Neural progenitor cell (in vitro differentiated cells): ENCODE data around the gene PLEKHA6. TPM values are rescaled to one million over a fixed set of nuclear protein-coding genes. Genes with fewer than 3 reads are reported as not detected.
A peak's percentile ranks its signal among the peaks of the same experiment; 100 is the strongest.

Source experiments
- DNase-seq: peaks from one replicate; pipeline ENCODE4 v3.0.0-alpha.2; 2016; ENCODE audit warnings: low spot score
- H2AFZ ChIP-seq: fragments of 200-600 bp; sonication (generic); replicated peaks from 2 replicates; pipeline ENCODE4 v1.6.1; 2016; ENCODE audit warnings: antibody characterized with exemption
- H3F3A ChIP-seq: fragments of 200-600 bp; sonication (generic); 2 replicates; pipeline ENCODE4 v1.6.1; 2016; ENCODE audit warnings: antibody characterized with exemption, low read depth
- H3K27ac ChIP-seq: fragments of 200-600 bp; sonication (generic); 2 replicates; pipeline ENCODE4 v1.5.1; 2016; ENCODE audit warnings: mild to moderate bottlenecking
- H3K27me3 ChIP-seq: fragments of 200-600 bp; sonication (generic); 2 replicates; pipeline ENCODE4 v1.6.1; 2016; ENCODE audit warnings: mild to moderate bottlenecking, moderate library complexity
- H3K36me3 ChIP-seq: fragments of 200-600 bp; sonication (generic); 2 replicates; pipeline ENCODE4 v1.5.1; 2016
- H3K4me1 ChIP-seq: fragments of 200-600 bp; sonication (generic); 2 replicates; pipeline ENCODE4 v1.6.1; 2016; ENCODE audit warnings: mixed run types
- H3K4me2 ChIP-seq: fragments of 200-600 bp; sonication (generic); 2 replicates; pipeline ENCODE4 v1.6.1; 2016
- H3K4me3 ChIP-seq: fragments of 200-600 bp; sonication (generic); 2 replicates; pipeline ENCODE4 v1.5.1; 2016
- H3K79me2 ChIP-seq: fragments of 200-600 bp; sonication (generic); 2 replicates; pipeline ENCODE4 v1.6.1; 2016; ENCODE audit warnings: low read depth
- H3K9ac ChIP-seq: fragments of 200-600 bp; sonication (generic); 2 replicates; pipeline ENCODE4 v1.6.1; 2016
- H3K9me3 ChIP-seq: fragments of 200-600 bp; sonication (generic); 2 replicates; pipeline ENCODE4 v1.5.1; 2016; ENCODE audit warnings: low read depth
- H4K20me1 ChIP-seq: fragments of 200-600 bp; sonication (generic); 2 replicates; pipeline ENCODE4 v1.6.1; 2016; ENCODE audit warnings: low read depth
- H3K27ac Mint-ChIP-seq: 3 replicates; pipeline ENCODE4 v1.8.0; 2021; ENCODE audit warnings: mixed read lengths
- H3K27me3 Mint-ChIP-seq: 2 replicates; pipeline ENCODE4 v1.8.0; 2022; ENCODE audit warnings: low read depth, mild to moderate bottlenecking, inconsistent platforms, moderate library complexity, mixed read lengths; ENCODE audit not compliant: insufficient read depth
- H3K36me3 Mint-ChIP-seq: 3 replicates; pipeline ENCODE4 v1.8.0; 2021; ENCODE audit warnings: mixed read lengths
- H3K4me1 Mint-ChIP-seq: 3 replicates; pipeline ENCODE4 v1.8.0; 2021; ENCODE audit warnings: mixed read lengths
- H3K4me3 Mint-ChIP-seq: 3 replicates; pipeline ENCODE4 v1.8.0; 2021; ENCODE audit warnings: mild to moderate bottlenecking, moderate library complexity, mixed read lengths
- H3K9me3 Mint-ChIP-seq: 3 replicates; pipeline ENCODE4 v1.8.0; 2020; ENCODE audit warnings: mixed read lengths
- EZH2 ChIP-seq: fragments of 200-600 bp; sonication (generic); IDR thresholded peaks from 2 replicates; pipeline ENCODE4 v1.6.1; 2017; ENCODE audit warnings: antibody characterized with exemption, mild to moderate bottlenecking, moderate library complexity
- EZH2phosphoT487 ChIP-seq: fragments of 200-600 bp; sonication (generic); IDR thresholded peaks from 2 replicates; pipeline ENCODE4 v1.6.1; 2017; ENCODE audit warnings: antibody characterized with exemption
- total RNA-seq: library from RNA; depleted of rRNA; stranded (reverse); fragments of >200 nt; gene quantifications from 2 replicates; pipeline ENCODE4 v1.2.3, GENCODE V29; 2015; ENCODE audit warnings: low replicate concordance
- TF ChIP-seq, protein P1 (sequence below): fragments of 200-600 bp; sonication (generic); IDR thresholded peaks from 2 replicates; pipeline ENCODE4 v1.5.1; 2017; ENCODE audit warnings: antibody characterized with exemption, mild to moderate bottlenecking

The PLEKHA6 gene
- total RNA-seq, 1 donor from 2014 or later: 0.58 TPM

DNA sequence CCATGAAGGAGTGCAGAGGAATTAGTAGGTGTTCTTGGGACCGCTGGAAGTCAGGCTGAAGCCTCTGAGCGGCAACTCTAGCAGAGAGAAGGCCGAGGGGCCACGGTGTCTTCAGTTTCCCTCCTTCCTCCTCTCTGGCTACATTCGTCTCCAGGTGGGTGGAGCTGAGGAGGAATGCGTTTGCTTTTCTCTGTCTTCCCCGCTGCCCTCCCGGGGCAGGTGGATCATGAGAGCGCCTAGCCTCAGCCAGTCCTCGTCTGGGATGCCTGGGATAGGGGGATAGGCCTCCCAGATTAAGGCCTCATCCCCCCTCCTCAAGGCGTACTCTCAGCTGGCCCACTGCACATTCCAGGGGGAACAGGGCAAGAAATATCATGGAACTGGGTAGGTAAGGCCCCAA is 138.5 kb downstream of the PLEKHA6 start:
- no peaks in the 10 kb centered on the region for H3K4me1 ChIP-seq
- TF ChIP-seq EZH2phosphoT487: no peak
- TF ChIP-seq, protein P1, sequence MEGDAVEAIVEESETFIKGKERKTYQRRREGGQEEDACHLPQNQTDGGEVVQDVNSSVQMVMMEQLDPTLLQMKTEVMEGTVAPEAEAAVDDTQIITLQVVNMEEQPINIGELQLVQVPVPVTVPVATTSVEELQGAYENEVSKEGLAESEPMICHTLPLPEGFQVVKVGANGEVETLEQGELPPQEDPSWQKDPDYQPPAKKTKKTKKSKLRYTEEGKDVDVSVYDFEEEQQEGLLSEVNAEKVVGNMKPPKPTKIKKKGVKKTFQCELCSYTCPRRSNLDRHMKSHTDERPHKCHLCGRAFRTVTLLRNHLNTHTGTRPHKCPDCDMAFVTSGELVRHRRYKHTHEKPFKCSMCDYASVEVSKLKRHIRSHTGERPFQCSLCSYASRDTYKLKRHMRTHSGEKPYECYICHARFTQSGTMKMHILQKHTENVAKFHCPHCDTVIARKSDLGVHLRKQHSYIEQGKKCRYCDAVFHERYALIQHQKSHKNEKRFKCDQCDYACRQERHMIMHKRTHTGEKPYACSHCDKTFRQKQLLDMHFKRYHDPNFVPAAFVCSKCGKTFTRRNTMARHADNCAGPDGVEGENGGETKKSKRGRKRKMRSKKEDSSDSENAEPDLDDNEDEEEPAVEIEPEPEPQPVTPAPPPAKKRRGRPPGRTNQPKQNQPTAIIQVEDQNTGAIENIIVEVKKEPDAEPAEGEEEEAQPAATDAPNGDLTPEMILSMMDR: no peak
- no peak for TF ChIP-seq EZH2
- H3K9ac ChIP-seq: no peak overlapping the region
- no peaks in the 10 kb centered on the region for H3K36me3 ChIP-seq
- Mint-ChIP-seq H3K4me3 (no peak overlapping the region), H3K36me3 (peaks cover 6% of the 10 kb centered on the region), H3K27ac (no peak overlapping the region), H3K27me3 (no peaks in the 10 kb centered on the region), H3K9me3 (no peaks in the 10 kb centered on the region), H3K4me1 (peaks cover 3% of the 10 kb centered on the region)
- H3F3A ChIP-seq: no peaks in the 10 kb centered on the region
- peak; percentile 9 for DNase-seq
- no peaks in the 10 kb centered on the region for H4K20me1 ChIP-seq
- H2AFZ ChIP-seq: no peak overlapping the region
- H3K27ac ChIP-seq: no peak overlapping the region
- H3K4me3 ChIP-seq: no peak overlapping the region
- H3K4me2 ChIP-seq: no peak overlapping the region
- no peaks in the 10 kb centered on the region for H3K79me2 ChIP-seq
- H3K9me3 ChIP-seq: no peaks in the 10 kb centered on the region
- H3K27me3 ChIP-seq: no peaks in the 10 kb centered on the region

DNA sequence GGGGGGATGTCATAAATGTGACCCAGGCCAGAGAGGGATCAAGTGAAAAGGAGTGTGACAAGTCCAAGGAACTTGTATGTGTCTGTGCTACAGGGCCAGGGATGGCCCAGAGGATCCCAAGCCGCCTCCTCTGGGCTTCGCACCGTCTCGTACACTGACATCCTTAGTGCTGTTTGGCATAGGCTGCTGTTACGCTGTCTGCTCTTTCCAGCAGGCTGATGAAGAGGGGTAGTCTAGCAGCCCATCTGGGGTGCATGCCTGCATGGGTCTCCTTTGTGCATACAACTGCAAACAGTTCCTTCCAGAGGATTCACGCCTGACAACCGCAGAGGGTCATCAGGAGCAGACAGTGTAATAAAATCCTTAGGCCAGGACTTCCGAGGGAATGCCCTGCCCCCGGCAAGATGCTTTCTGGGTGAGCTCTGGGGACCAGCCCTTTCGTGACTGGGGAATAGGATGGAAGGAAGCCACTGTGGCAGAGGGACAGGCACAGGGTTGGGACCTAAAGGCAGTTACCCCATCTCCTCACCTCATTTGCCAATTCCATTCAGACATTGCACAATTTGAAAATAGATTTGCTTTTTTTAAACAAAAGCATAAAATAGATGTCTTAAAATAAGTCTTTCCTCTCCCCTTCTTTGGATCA is 139.6 kb downstream of the PLEKHA6 start:
- no peak overlapping the region for H3K4me3 Mint-ChIP-seq
- H3K4me1 ChIP-seq: no peaks in the 10 kb centered on the region
- DNase-seq: no peak
- H3K27ac ChIP-seq: no peak overlapping the region
- no peaks in the 10 kb centered on the region for H3K27me3 Mint-ChIP-seq
- H4K20me1 ChIP-seq: no peaks in the 10 kb centered on the region
- TF ChIP-seq EZH2 (no peak), EZH2phosphoT487 (no peak)
- TF ChIP-seq, protein P1: no peak
- H3K9ac ChIP-seq: no peak overlapping the region
- no peak overlapping the region for H3K4me3 ChIP-seq
- H3K79me2 ChIP-seq: no peaks in the 10 kb centered on the region
- H3F3A ChIP-seq: no peaks in the 10 kb centered on the region
- peaks cover 4% of the 10 kb centered on the region for H3K27me3 ChIP-seq
- H3K9me3 Mint-ChIP-seq: no peaks in the 10 kb centered on the region
- peaks cover 6% of the 10 kb centered on the region for H3K36me3 Mint-ChIP-seq
- H3K4me1 Mint-ChIP-seq: peaks cover 3% of the 10 kb centered on the region
- no peak overlapping the region for H3K4me2 ChIP-seq
- no peaks in the 10 kb centered on the region for H3K36me3 ChIP-seq
- H2AFZ ChIP-seq: no peak overlapping the region
- H3K9me3 ChIP-seq: no peaks in the 10 kb centered on the region
- no peak overlapping the region for H3K27ac Mint-ChIP-seq

DNA sequence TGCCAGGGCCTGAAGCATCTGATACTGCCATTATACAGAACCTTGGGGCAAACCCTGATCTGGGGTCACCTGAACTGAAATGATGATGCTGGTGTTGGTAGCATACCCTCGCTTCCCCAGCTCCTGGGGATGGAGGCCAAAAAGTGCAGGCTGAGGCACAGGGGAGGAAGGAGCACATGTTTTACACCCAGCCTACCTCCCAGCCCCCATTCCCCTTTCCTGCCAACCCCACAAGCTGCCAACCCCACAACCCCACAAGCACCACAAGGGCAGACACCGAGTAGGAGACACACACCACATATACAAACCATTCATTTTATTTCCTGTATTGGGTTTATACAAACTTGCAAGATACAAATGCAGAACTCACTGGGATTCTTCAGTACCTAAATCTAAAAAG is 141.2 kb downstream of the PLEKHA6 start:
- Histone ChIP-seq H3F3A (peaks cover 6% of the 10 kb centered on the region), H3K4me3 (no peak overlapping the region), H4K20me1 (no peaks in the 10 kb centered on the region), H3K79me2 (no peaks in the 10 kb centered on the region), H3K4me1 (peaks cover 3% of the 10 kb centered on the region), H3K9ac (no peak overlapping the region), H3K36me3 (no peaks in the 10 kb centered on the region), H3K4me2 (no peak overlapping the region), H3K9me3 (no peaks in the 10 kb centered on the region), H2AFZ (no peak overlapping the region), H3K27me3 (peaks cover 7% of the 10 kb centered on the region), H3K27ac (no peak overlapping the region)
- DNase-seq: no peak
- Mint-ChIP-seq H3K4me1 (peaks cover 6% of the 10 kb centered on the region), H3K27ac (no peak overlapping the region), H3K9me3 (no peaks in the 10 kb centered on the region), H3K36me3 (peaks cover 6% of the 10 kb centered on the region), H3K27me3 (peaks cover 5% of the 10 kb centered on the region), H3K4me3 (no peak overlapping the region)
- TF ChIP-seq, protein P1: no peak
- no peak for TF ChIP-seq EZH2
- no peak for TF ChIP-seq EZH2phosphoT487
